Testis (tissue), 2 donors: ENCODE results near the gene ANKRD34C.

Experiments
- CTCF ChIP-seq, 3 experiments: fragments of 450-650 bp in 2 of 3; fragments of 200-600 bp in 1 of 3; sonication (generic) in 1 of 3; IDR thresholded peaks; one replicate each; pipeline ENCODE4 v1.5.1; 2016 to 2019; ENCODE audit warnings: antibody characterized with exemption in 3 of 3, mild to moderate bottlenecking in 2 of 3, moderate library complexity in 1 of 3
- POLR2A ChIP-seq: fragments of 450-650 bp; IDR thresholded peaks from one replicate; pipeline ENCODE4 v1.6.1; 2017; ENCODE audit warnings: antibody characterized with exemption, mild to moderate bottlenecking, moderate library complexity

- no peak for TF ChIP-seq CTCF (IDR thresholded peaks at IDR 0.05)
- no peak for TF ChIP-seq POLR2A
Measured at GRCh38 chr15:79299841-79300235, 17.3 kb downstream of the ANKRD34C start.
